Astrocyte (in vitro differentiated cells and primary cell): ENCODE data around the gene COPE. TPM values are rescaled to one million over a fixed set of nuclear protein-coding genes. Genes with fewer than 3 reads are reported as not detected.

ENCODE experiments used
- DNase-seq: peaks from one replicate; pipeline ENCODE4 v3.0.0-alpha.2; 2010; ENCODE audit warnings: low read depth
- FAIRE-seq: peaks from 2 replicates; lab custom pipeline; 2011; peaks lifted over from hg19 to GRCh38; lab: Jason Lieb, UNC
- H2AFZ ChIP-seq: 2 replicates; pipeline ENCODE4 v1.6.0; 2012; ENCODE audit warnings: low read depth, low read length, inconsistent platforms
- H3K27ac ChIP-seq: 2 replicates; pipeline ENCODE4 v1.5.1; 2011; ENCODE audit warnings: low read depth, low read length, inconsistent platforms
- H3K27me3 ChIP-seq: 2 replicates; pipeline ENCODE4 v1.6.0; 2011; ENCODE audit warnings: low read length, inconsistent platforms; ENCODE audit not compliant: insufficient read depth
- H3K36me3 ChIP-seq: 2 replicates; pipeline ENCODE4 v1.5.1; 2011; ENCODE audit warnings: low read length, inconsistent platforms; ENCODE audit not compliant: insufficient read depth
- H3K4me1 ChIP-seq: 2 replicates; pipeline ENCODE4 v1.5.1; 2011; ENCODE audit warnings: low read length, inconsistent platforms; ENCODE audit not compliant: insufficient read depth
- H3K4me2 ChIP-seq: 2 replicates; pipeline ENCODE4 v1.6.0; 2012; ENCODE audit warnings: low read length, inconsistent platforms
- H3K4me3 ChIP-seq: 2 replicates; pipeline ENCODE4 v1.5.1; 2011; ENCODE audit warnings: low read depth, mild to moderate bottlenecking, low read length, inconsistent platforms; ENCODE audit not compliant: insufficient read depth
- H3K79me2 ChIP-seq: 2 replicates; pipeline ENCODE4 v1.6.0; 2012; ENCODE audit warnings: mild to moderate bottlenecking, low read length, inconsistent platforms; ENCODE audit not compliant: insufficient read depth
- H3K9ac ChIP-seq: 2 replicates; pipeline ENCODE4 v1.6.0; 2012; ENCODE audit warnings: mild to moderate bottlenecking, low read length, inconsistent platforms
- H3K9me3 ChIP-seq: 2 replicates; pipeline ENCODE4 v1.5.1; 2012; ENCODE audit warnings: low read depth, mild to moderate bottlenecking, low read length, inconsistent platforms; ENCODE audit not compliant: insufficient read depth
- H4K20me1 ChIP-seq: 2 replicates; pipeline ENCODE4 v1.6.0; 2012; ENCODE audit warnings: low read length, inconsistent platforms; ENCODE audit not compliant: insufficient read depth
- H3K27ac Mint-ChIP-seq: one replicate; pipeline ENCODE4 v1.8.0; 2021; ENCODE audit warnings: mild to moderate bottlenecking, mixed read lengths; ENCODE audit not compliant: unreplicated experiment
- H3K27me3 Mint-ChIP-seq: one replicate; pipeline ENCODE4 v1.8.0; 2021; ENCODE audit warnings: low read depth, mixed read lengths; ENCODE audit not compliant: unreplicated experiment
- H3K36me3 Mint-ChIP-seq: one replicate; pipeline ENCODE4 v1.8.0; 2021; ENCODE audit warnings: low read depth, mixed read lengths; ENCODE audit not compliant: unreplicated experiment
- H3K4me1 Mint-ChIP-seq: one replicate; pipeline ENCODE4 v1.8.0; 2021; ENCODE audit warnings: low read depth, mixed read lengths; ENCODE audit not compliant: unreplicated experiment
- H3K4me3 Mint-ChIP-seq: one replicate; pipeline ENCODE4 v1.8.0; 2021; ENCODE audit warnings: mild to moderate bottlenecking, moderate library complexity, mixed read lengths; ENCODE audit not compliant: unreplicated experiment
- H3K9me3 Mint-ChIP-seq: one replicate; pipeline ENCODE4 v1.8.0; 2021; ENCODE audit warnings: mild to moderate bottlenecking, mixed read lengths; ENCODE audit not compliant: unreplicated experiment
- EZH2 ChIP-seq: IDR thresholded peaks from 2 replicates; pipeline ENCODE4 v1.6.1; 2012; ENCODE audit warnings: mild to moderate bottlenecking, low read length, inconsistent platforms; ENCODE audit not compliant: insufficient read depth
- total RNA-seq: library from RNA; stranded (reverse); gene quantifications from 2 replicates; pipeline ENCODE4 v1.2.1, GENCODE V29; 2021
- TF ChIP-seq, protein P1 (sequence below): IDR thresholded peaks from 2 replicates; pipeline ENCODE4 v1.5.1; 2011; ENCODE audit warnings: low read depth, mild to moderate bottlenecking, inconsistent platforms, low read length, moderate library complexity; ENCODE audit not compliant: insufficient read depth

The COPE gene
- total RNA-seq, 1 donor from 2014 or later, result 298 TPM

DNA sequence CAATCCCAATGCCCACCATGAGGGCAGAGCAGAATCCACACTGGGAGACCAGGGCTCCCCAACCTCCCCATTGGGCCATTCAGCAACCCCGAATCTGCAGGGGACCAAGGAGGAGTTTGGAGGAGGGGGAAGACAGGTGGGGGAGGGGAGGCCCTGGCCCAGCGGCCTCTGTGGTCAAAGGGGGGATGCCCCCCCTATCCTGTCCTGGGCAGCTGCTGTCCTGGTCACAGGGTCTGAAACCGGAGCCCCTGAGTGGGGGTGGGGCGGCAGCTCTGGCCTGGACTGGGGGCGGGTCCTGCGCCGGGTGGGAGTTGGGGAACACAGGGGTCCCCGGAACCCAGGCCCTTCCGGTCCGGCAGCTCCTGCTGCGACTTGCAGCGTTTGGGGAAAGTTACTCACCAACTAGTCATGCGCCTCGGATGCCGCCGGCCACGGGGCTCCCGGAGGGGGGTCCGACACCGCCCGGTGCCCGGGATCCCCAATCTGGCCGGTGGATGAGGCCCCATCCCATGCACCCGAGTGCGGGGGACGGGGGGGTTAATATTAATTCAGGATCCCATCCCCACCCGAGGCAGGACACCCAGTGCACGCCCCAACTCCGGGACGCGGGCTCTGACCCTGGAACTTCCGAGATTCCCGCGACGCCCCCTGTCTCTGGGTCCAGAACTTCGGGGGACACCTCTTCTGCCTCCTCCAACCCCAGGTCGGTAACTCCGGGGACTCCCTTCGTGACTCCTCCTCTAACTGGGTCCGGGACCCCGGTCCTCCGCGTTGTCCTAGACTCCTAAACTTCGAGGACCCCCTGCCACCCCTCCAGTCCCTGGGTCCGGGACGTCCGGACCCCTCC lies 21.0 kb upstream of the COPE start:
- Histone ChIP-seq H3K36me3 (peaks cover 3% of the 10 kb centered on the region), H3K4me1 (peaks cover 12% of the 10 kb centered on the region), H3K9me3 (no peaks in the 10 kb centered on the region), H3K4me2 (peak overlapping the region; percentile 99), H3K27ac (peak overlapping the region; percentile 71), H3K9ac (peak overlapping the region; percentile 93), H4K20me1 (peaks cover 31% of the 10 kb centered on the region), H3K27me3 (no peaks in the 10 kb centered on the region), H3K79me2 (peaks cover 21% of the 10 kb centered on the region), H2AFZ (peak overlapping the region; percentile 77), H3K4me3 (peak overlapping the region; percentile 90)
- H3K9me3 Mint-ChIP-seq, result no peaks in the 10 kb centered on the region
- no peak for FAIRE-seq
- H3K4me1 Mint-ChIP-seq, result peaks cover 6% of the 10 kb centered on the region
- peak overlapping the region; percentile 75 for H3K27ac Mint-ChIP-seq
- no peak for TF ChIP-seq EZH2
- TF ChIP-seq, protein P1, sequence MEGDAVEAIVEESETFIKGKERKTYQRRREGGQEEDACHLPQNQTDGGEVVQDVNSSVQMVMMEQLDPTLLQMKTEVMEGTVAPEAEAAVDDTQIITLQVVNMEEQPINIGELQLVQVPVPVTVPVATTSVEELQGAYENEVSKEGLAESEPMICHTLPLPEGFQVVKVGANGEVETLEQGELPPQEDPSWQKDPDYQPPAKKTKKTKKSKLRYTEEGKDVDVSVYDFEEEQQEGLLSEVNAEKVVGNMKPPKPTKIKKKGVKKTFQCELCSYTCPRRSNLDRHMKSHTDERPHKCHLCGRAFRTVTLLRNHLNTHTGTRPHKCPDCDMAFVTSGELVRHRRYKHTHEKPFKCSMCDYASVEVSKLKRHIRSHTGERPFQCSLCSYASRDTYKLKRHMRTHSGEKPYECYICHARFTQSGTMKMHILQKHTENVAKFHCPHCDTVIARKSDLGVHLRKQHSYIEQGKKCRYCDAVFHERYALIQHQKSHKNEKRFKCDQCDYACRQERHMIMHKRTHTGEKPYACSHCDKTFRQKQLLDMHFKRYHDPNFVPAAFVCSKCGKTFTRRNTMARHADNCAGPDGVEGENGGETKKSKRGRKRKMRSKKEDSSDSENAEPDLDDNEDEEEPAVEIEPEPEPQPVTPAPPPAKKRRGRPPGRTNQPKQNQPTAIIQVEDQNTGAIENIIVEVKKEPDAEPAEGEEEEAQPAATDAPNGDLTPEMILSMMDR, result no peak
- DNase-seq, result peak; percentile 26
- H3K4me3 Mint-ChIP-seq, result peak overlapping the region; percentile 90
- H3K27me3 Mint-ChIP-seq, result peaks cover 17% of the 10 kb centered on the region
- peaks cover 8% of the 10 kb centered on the region for H3K36me3 Mint-ChIP-seq

DNA sequence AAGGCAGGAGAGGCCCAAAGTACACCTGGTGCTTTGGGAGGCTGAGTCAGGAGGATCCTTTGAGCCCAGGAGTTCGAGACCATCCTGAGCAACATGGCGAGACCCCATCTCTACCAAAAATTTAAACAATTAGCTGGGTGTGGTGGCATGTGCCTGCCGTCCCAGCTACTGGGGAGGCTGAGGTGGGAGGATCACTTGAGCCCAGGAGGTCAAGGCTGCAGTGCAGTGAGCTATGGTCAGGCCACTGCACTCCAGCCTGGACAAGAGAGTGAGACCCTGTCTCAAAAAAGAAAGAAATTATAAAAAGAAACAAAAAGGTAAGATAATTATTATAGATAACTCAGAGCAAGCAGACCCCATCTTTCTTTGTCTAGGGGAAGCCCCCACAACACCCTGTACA lies 20.0 kb upstream of the COPE start:
- Histone ChIP-seq H3K4me2 (peak overlapping the region; percentile 99), H4K20me1 (peaks cover 36% of the 10 kb centered on the region), H3K79me2 (peaks cover 21% of the 10 kb centered on the region), H3K27me3 (no peaks in the 10 kb centered on the region), H3K4me1 (peaks cover 12% of the 10 kb centered on the region), H2AFZ (no peak overlapping the region), H3K9me3 (no peaks in the 10 kb centered on the region), H3K9ac (no peak overlapping the region), H3K27ac (no peak overlapping the region), H3K4me3 (peak overlapping the region; percentile 90), H3K36me3 (peaks cover 3% of the 10 kb centered on the region)
- Mint-ChIP-seq H3K36me3 (peaks cover 8% of the 10 kb centered on the region), H3K4me3 (peak overlapping the region; percentile 90), H3K27ac (no peak overlapping the region), H3K9me3 (no peaks in the 10 kb centered on the region), H3K27me3 (peaks cover 11% of the 10 kb centered on the region), H3K4me1 (peaks cover 6% of the 10 kb centered on the region)
- FAIRE-seq (no peak), DNase-seq (no peak)
- no peak for TF ChIP-seq EZH2
- TF ChIP-seq, protein P1, result no peak

DNA sequence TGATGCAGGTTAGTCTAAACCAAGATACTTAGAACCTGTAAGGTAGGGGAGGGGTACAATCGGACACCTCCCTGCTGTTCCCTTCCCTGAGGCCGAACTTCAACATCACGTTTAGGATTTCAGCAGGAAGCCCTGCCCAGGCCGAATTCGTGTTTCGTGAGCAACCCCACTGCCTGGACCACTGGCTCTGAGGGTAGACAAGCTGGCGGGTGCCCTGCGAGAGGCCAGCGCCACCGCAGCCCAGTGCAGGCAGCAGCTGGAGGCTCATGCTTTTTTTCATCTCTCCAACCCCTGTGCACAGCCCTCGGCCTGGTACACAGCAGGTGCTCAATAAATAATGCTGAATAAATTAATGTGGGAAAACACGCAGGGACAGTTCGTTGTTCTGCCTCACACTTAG lies 14.1 kb upstream of the COPE start:
- Mint-ChIP-seq H3K4me1 (no peaks in the 10 kb centered on the region), H3K27ac (no peak overlapping the region), H3K4me3 (no peak overlapping the region), H3K9me3 (no peaks in the 10 kb centered on the region), H3K36me3 (peaks cover 12% of the 10 kb centered on the region), H3K27me3 (no peaks in the 10 kb centered on the region)
- Histone ChIP-seq H3K9ac (no peak overlapping the region), H3K36me3 (peaks cover 3% of the 10 kb centered on the region), H3K27ac (no peak overlapping the region), H3K9me3 (no peaks in the 10 kb centered on the region), H3K4me3 (no peak overlapping the region), H3K4me2 (no peak overlapping the region), H3K27me3 (no peaks in the 10 kb centered on the region), H2AFZ (no peak overlapping the region), H3K79me2 (no peaks in the 10 kb centered on the region), H4K20me1 (peaks cover 41% of the 10 kb centered on the region), H3K4me1 (no peaks in the 10 kb centered on the region)
- no peak for FAIRE-seq
- DNase-seq, result no peak
- TF ChIP-seq EZH2, result no peak
- TF ChIP-seq, protein P1, result no peak
